ENCODE measurements around the gene TMEM161A. TPM values are rescaled to one million over a fixed set of nuclear protein-coding genes. Genes with fewer than 3 reads are reported as not detected.
"Not testable (repeated sequence)": the region's sequence is repeated elsewhere in the genome, so short reads cannot be mapped to it uniquely, and the experiment has no call there.

Gene TMEM161A
- total RNA-seq, 2 donors from 2014 or later = 19.1 to 21.2 TPM

DNA sequence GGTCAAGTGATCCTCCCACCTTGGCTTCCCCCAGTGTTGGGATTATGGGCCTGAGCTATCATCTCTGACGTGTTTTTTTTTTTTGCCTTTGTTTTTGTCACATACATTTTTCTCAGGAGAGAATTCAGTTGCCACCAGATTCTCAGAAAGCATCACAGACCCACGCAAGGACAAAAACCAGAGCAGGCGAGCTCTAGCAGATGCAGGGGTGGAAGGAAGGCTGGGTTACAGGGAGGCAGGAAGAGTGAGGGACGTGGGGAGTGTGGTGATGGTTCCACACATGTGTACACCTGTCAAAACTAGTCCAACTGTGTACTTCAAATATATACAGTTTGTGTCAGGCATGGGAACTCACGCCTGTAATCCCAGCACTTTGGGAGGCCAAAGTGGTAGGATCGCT is 4.3 kb downstream of the TMEM161A start:
- ATAC-seq = no peak
- no peak for DNase-seq
- intact Hi-C loops (cut with DNase I) = no loop called here

GRCh38 chr19:19132912-19133311 is 5.4 kb downstream of the TMEM161A start:
- intact Hi-C loops (cut with DNase I) = no loop called here
- ATAC-seq (no peak), DNase-seq (no peak)

DNA sequence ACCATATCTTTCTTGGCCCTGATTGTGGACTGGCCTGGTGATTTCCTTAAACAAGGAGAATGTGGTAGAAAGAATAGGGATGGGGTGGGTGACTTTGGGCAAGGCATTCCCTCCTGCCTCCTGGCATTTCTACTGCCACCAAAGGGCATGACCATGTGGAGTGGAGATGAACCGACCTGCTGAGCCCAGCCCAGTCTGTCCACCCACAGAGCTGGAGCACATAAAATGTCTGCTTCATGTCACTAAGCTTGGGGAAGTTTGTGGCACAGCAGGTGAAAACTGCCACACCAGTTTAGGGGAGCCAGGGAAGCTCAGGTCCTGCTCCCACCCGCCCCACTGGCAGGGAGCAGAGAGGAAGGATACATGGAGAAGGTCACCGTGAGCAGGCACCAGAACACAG is 6.3 kb downstream of the TMEM161A start:
- DNase-seq = no peak
- intact Hi-C loops (cut with DNase I) = no loop called here
- no peak for ATAC-seq

DNA sequence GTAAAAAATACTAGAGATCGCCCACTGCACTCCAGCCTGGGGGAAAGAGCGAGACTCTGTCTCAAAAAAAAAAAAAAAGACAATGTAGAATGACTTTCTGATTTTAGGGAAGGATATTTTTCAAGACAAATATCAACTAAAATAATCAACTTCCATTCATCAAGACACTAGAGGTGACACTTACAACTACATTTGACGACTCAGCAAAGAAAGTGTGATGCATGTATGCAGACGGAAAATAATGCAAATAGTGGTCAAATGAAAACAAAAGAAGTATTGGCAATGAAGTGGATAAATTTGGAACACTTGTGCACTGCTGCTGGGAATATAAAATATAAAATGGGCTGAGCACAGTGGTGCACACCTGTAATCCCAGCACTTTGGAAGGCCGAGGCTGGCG is 12.2 kb downstream of the TMEM161A start:
- no peak for DNase-seq
- intact Hi-C loops (cut with DNase I) = no loop called here
- no peak for ATAC-seq

DNA sequence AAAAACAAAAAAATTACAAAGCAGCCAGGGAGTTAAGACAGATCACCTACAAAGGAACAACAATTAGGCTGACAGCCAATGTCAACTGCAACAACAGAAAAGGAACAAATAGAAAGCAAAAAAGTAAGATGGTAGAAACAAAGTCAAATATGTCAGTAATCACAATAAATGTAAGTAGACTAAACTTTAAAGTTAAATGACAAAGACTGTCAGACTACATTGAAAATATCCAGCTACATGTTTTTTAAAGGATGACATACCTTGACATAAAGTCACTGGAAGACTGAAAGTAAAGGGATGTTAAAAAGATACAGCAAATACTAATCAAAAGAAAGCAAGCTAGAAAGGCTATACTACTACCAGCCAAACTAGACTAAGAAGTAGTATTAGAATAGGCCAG is 14.9 kb downstream of the TMEM161A start:
- ATAC-seq = no peak
- intact Hi-C loops (cut with DNase I) = no loop called here
- DNase-seq = no peak

DNA sequence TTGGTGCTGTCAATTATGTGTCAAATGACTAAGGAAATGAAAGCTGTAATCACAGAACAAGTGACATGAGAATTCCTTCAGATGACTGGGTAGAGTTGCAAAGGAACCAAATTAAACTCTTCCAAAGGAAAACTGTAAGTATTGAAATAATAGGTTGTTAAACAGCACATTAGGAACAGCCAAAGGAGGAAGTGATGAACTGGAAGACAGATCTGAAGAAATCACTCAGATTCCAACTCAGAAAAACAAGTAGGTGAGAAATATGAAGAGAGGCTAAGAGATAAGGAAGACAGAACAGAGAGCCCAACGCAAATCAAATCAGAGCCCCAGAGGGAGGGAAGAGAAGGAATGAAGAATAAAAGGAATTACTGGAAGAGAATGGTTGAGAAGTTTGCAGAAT is 15.4 kb downstream of the TMEM161A start:
- DNase-seq = no peak
- intact Hi-C loops (cut with DNase I) = no loop called here
- no peak for ATAC-seq

DNA sequence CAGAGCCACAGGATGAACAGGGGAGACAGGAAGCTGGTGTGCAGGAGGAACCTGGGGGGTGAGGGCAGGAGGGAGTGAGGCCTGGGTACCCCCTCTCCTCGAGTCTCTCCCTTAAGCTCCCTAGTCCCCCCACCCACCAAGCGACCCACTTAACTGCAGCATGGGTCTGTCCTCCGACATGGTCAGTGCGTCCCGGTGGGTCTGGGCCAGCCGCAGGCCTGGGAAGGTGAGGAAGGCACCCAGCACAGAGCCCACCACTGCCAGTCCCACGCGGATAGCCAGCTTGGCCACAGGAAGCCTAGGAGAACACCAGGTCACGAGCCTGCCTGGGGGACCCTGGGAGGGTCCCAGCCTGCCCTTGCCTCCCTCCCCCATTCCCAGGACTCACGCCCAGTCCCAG is 16.9 kb downstream of the TMEM161A start:
- no peak for DNase-seq
- intact Hi-C loops (cut with DNase I) = no loop called here
- no peak for ATAC-seq

DNA sequence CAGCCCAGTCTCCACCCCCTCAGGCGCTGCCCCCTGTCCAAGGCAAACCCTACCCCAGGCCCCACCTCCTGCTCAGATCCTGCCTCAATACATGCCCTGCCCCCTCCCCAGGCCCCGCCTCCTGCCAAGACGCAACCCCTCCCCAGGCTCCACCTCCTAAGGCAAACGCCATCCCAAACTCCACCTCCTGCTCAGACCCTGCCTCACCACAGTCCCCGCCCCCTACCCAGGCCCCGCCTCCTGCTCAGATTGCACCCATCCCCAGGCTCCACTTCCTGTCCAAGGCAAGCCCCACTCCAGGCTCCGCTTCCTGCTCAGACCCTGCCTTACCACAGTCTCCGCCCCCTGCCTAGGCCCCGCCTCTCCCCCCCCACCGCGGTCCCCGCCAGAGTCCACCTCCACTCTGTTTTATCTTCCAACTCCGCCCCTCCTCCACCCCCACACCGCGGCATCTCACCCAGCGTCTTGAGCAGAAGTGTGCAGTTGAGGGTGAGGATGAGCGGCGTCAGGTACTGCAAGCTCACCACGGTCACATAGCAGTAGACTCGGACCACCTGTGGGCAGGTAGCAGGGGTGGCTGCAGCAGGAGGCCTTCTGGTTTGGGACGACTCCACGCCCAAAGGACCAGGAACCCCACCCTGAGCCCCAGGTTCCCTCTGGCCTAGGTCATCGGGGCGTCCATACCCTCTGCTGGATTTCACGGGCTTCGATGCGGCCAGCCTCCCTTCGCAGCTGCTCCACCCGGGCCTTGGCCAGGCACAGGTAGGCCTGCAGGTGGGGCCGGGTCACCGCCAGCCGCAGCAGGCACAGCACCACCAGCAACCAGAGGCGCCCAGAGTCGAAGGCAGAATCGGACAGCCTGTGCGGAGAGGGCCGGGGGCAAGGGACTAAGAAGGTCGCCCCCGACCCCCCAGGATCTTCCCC is 17.7 kb downstream of the TMEM161A start:
- peak; percentile 71 to 88 for ATAC-seq
- peak; percentile 64 for DNase-seq
- intact Hi-C loops (cut with DNase I) = no loop called here

DNA sequence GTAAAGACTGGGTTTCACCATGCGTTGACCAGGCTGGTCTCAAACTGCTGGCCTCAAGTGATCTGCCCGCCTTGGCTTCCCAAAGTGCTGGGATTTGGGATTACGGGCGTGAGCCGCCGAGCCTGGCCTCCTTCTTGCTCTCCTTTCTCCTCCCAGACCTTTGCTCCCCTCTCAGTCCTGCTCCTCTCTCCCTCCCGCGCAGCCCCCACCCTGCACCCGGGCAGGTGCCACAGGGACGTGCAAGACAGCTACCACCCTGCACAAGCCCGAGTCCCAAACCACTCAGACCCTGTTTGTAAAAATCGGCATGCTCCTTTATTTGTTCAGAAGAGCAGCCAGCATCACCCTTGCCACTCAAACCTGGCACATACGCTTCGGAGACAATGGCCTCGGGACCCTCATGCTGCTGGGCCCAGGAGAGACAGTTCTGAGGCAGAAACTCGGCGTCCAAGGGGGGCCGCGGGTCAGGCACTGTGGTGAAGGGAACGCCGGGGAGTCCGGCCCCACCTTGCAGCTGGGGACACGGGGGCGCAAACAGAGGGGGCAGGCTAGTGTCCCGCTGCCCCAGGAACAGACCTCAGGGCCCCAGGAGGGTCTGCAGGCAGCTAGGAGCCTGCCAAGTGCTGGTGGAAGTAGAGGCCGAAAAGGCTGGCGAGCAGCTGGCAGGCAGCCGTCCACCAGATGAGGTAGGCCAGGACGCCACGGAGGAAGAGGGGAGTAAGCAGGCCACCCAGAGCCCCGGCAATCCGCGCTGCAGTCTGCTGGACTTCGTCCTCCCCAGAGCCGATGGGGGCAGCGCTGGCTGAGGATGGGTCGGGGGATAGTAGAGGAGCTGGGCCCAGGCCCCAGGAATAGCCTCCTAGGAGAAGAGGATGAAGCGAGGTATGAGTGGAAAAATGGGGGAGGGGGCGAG is 18.7 kb downstream of the TMEM161A start:
- peak; percentile 4 to 7 for ATAC-seq
- intact Hi-C loops (cut with DNase I) = no loop called here
- no peak for DNase-seq

- no peak for ATAC-seq
- DNase-seq = no peak
- intact Hi-C loops (cut with DNase I) = no loop called here
Measured at GRCh38 chr19:19115954-19116353, 22.3 kb downstream of the TMEM161A start.

GRCh38 chr19:19113040-19113626 is 25.1 kb downstream of the TMEM161A start:
- ATAC-seq (no peak), DNase-seq (no peak)
- intact Hi-C loops (cut with DNase I) = no loop called here

GRCh38 chr19:19111967-19112580 is 26.2 kb downstream of the TMEM161A start:
- ATAC-seq (no peak), DNase-seq (no peak)
- intact Hi-C loops (cut with DNase I) = no loop called here

GRCh38 chr19:19111136-19111835 is 27.0 kb downstream of the TMEM161A start:
- intact Hi-C loops (cut with DNase I) = no loop called here
- ATAC-seq (peak in 1 of 2 donors; percentile 31), DNase-seq (no peak)

DNA sequence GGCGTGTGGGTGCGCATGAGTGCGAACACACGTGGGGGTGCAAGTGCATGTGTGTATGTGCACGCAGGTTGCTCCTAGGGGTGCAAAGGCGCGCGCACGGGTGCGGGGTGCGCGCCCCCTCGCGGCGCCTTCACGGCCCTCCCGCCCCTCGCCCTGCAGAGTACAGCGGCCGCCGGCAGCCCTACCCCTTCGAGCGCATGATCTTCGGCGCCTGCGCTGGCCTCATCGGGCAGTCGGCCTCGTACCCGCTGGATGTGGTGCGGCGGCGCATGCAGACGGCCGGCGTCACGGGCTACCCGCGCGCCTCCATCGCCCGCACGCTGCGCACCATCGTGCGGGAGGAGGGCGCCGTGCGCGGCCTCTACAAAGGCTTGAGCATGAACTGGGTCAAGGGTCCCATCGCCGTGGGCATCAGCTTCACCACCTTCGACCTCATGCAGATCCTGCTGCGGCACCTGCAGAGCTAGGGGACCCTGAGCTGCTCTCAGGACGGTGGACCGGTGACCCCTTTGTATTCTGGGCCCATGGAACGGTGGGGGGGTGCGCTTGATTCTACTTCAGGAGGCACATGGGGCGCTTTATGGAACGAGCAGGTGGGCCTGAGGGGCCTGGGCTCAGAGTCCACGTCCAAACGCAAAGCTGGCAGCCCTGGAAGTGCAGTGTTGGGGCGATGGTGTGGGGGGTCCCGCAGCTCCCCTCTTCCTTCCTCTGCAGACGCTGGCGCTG is 27.7 kb downstream of the TMEM161A start:
- DNase-seq = no peak
- intact Hi-C loops (cut with DNase I) = no loop called here

DNA sequence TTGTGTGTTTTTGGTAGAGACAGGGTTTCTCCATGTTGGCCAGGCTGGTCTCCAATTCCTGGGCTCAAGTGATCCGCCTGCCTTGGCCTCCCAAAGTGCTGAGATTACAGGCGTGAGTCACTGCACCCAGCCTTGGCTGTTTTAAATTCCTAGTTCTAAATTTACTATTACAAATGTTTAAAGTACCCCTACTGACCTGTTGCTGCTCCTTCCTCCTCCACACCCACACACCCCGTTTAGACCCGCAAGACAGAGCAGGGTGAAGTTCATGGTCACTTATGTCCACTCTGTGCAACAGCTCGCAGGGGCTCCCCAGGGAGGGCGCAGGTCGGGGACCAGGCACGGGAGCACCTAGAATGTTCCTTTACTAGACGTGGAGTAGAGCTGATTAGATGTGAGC is 28.7 kb downstream of the TMEM161A start:
- intact Hi-C loops (cut with DNase I) = no loop called here
- DNase-seq (no peak), ATAC-seq (no peak)

More for the DNA sequence above, 27.7 kb downstream of the TMEM161A start:
- peak; percentile 3 to 20 for ATAC-seq

GRCh38 chr19:19107654-19108053 is 30.6 kb downstream of the TMEM161A start:
- no peak for DNase-seq
- ATAC-seq = no peak
- intact Hi-C loops (cut with DNase I) = no loop called here

- intact Hi-C loops (cut with DNase I); ATAC-seq; DNase-seq: not testable (repeated sequence)
Measured at GRCh38 chr19:19106938-19107337, 31.3 kb downstream of the TMEM161A start.

- DNase-seq = peak; percentile 46
- intact Hi-C loops (cut with DNase I) = no loop called here
- peak; percentile 28 to 65 for ATAC-seq
Measured at GRCh38 chr19:19106056-19106551, 32.2 kb downstream of the TMEM161A start.
